Renal pelvis (tissue), 4 donors: Measurements from ENCODE around the gene NT5DC4. TPM values are rescaled to one million over a fixed set of nuclear protein-coding genes. Genes with fewer than 3 reads are reported as not detected.

Experiments used
- DNase-seq: peaks from one replicate; pipeline ENCODE4 v3.0.0-alpha.2; 2013
- polyA plus RNA-seq, 3 donors: library from polyadenylated mRNA; unstranded; fragments of 120-200 nt; gene quantifications; one replicate each; pipeline ENCODE4 v1.2.1, GENCODE V29; 2013; ENCODE audit not compliant: insufficient read length in 3 of 3

NT5DC4 gene
- polyA plus RNA-seq, 3 donors = 0.34 to 1.4 TPM; not detected in 1

GRCh38 chr2:112783187-112783714 is 62.4 kb downstream of the NT5DC4 start:
- no peak for DNase-seq

- DNase-seq = no peak
Measured at GRCh38 chr2:112784199-112785189, 63.7 kb downstream of the NT5DC4 start, which contains the start of gene IL1A. TSS of gene IL1A (minus strand) at chr2:112784493. CDS start at chr2:112783770, 723 bp downstream.

GRCh38 chr2:112787294-112787693 is 66.5 kb downstream of the NT5DC4 start:
- DNase-seq = no peak

- DNase-seq = no peak
Measured at GRCh38 chr2:112787729-112788393, 67.0 kb downstream of the NT5DC4 start.

- DNase-seq = no peak
Measured at GRCh38 chr2:112788653-112789052, 67.8 kb downstream of the NT5DC4 start.

Other genes starting within 250 kb of the NT5DC4 start
- gene TTL, start 238.9 kb upstream of the NT5DC4 start, polyA plus RNA-seq = 10 to 100 TPM; 35.2 to 40.2 (median 37.9) TPM
- gene POLR1B, start 178.6 kb upstream of the NT5DC4 start, polyA plus RNA-seq = 10 to 100 TPM; 21.0 to 25.2 (median 24.2) TPM
- gene CHCHD5, start 136.4 kb upstream of the NT5DC4 start, polyA plus RNA-seq = 10 to 100 TPM; 32.7 to 37.7 (median 37.1) TPM
- gene SLC20A1, start 75.1 kb upstream of the NT5DC4 start, polyA plus RNA-seq = 10 to 100 TPM; 40.0 to 51.5 (median 49.1) TPM
- gene CKAP2L, start 43.6 kb downstream of the NT5DC4 start, polyA plus RNA-seq = 10 to 100 TPM; 12.4 to 14.8 (median 12.9) TPM
- under 1 TPM in 2 of 3 donors, not detected in 1; 0.07 to 0.13 TPM for gene IL1A, start 63.5 kb downstream of the NT5DC4 start, polyA plus RNA-seq
- under 1 TPM; 0.27 to 0.67 (median 0.47) TPM for gene IL1B, start 115.8 kb downstream of the NT5DC4 start, polyA plus RNA-seq
- gene IL37, start 190.1 kb downstream of the NT5DC4 start, polyA plus RNA-seq = not detected